ENCODE results near the gene ATG10.

DNA sequence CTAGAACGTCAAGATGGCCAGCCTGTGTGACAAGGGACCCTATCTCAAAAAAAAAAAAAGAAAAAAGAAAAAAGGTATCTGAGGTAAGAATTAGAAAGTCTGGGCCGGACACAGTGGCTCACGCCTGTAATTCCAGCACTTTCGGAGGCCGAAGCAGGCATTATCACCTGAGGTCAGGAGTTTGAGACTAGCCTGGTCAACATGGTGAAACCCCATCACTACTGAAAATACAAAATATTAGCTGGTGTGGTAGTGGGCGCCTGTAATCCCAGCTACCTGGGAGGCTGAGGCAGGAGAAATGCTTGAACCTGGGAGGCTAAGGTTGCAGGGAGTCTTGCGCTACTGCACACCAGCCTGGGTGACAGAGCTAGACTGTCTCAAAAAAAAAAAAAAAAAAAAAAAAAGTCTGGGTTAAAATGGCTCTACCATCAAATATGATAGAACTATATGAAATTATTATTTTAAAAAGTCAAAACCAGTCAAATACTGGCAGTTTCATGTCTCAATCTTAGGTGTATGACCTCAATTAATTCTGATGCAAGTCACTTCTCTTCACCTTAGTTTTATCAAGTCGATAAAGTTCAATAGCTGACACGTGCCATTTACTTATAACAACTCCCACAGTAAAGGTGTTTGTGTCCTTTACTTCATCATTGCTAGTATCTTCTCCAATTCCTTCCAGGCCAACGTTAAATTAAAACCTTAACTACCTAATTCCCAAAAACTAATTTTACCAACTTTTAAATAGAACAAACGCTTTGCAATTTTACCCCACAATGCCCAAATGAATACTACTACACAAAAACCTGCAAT, 305.2 kb downstream of the ATG10 start:
- no peak for TF ChIP-seq POLR2A (IDR thresholded peaks at IDR 0.05)
- TF ChIP-seq, protein P1, sequence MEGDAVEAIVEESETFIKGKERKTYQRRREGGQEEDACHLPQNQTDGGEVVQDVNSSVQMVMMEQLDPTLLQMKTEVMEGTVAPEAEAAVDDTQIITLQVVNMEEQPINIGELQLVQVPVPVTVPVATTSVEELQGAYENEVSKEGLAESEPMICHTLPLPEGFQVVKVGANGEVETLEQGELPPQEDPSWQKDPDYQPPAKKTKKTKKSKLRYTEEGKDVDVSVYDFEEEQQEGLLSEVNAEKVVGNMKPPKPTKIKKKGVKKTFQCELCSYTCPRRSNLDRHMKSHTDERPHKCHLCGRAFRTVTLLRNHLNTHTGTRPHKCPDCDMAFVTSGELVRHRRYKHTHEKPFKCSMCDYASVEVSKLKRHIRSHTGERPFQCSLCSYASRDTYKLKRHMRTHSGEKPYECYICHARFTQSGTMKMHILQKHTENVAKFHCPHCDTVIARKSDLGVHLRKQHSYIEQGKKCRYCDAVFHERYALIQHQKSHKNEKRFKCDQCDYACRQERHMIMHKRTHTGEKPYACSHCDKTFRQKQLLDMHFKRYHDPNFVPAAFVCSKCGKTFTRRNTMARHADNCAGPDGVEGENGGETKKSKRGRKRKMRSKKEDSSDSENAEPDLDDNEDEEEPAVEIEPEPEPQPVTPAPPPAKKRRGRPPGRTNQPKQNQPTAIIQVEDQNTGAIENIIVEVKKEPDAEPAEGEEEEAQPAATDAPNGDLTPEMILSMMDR (IDR thresholded peaks at IDR 0.05): no peak
- no peak for TF ChIP-seq POLR2AphosphoS5 (IDR thresholded peaks at IDR 0.05; ENCODE audit: insufficient read depth in 1 of 2, low read depth in 1 of 2)
